ENCODE results near the gene CCDC137.

DNA sequence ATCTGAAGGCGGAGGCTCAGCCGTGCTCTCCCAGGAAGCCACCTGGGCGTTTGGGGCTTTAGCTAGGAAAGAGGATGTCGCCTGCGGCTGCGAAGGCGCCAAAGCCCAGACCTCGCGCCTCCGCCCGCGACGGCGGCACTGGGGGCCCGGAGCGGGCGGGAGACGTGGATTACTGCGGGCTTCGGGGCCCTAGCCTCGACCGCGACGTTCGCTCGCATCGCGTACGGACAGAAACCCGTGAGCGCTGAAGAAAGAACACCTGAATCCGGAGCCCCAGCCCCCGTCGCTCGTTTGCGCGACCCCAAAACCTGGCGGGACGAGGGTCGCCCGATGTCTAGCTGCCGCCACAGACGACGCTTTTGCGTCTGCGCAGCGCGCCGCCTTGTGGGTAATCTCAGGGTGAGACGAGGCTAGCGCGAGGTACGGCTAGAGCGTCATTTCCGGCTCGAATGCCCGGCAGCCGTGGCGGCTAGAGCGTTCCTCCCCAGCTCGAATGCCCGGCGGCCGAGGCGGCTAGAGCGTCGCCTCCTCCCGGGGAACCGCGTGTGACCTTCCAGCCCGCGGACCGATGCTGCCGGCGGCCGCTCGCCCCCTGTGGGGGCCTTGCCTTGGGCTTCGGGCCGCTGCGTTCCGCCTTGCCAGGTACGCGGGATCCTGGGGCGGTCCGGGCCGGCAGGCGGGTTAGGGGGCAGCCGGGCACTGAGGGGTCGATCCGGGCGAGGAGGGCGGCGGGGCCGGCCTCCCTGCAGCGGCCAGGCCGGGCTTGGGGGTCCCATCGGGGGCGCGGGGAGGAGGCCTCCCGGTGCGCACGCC, 36.6 kb downstream of the CCDC137 start, which contains the start of gene MRPL12:
- no peak for TF ChIP-seq EZH2 (IDR thresholded peaks at IDR 0.05; ENCODE audit: low read length, missing control alignments)
- TF ChIP-seq CTCF (conservative IDR thresholded peaks at IDR 0.05 in 1 of 2, IDR thresholded peaks at IDR 0.05 in 1 of 2; ENCODE audit: low read depth in 1 of 2, low read length in 2 of 2), result no peak
